CD4-positive, alpha-beta T cell treated with Interleukin-10 for 1 hour (primary cell): ENCODE results near the gene SLC9C2.
"Not testable (repeated sequence)": the region's sequence is repeated elsewhere in the genome, so short reads cannot be mapped to it uniquely, and the experiment has no call there.

ENCODE experiments used
- DNase-seq: peaks from one replicate; pipeline ENCODE4 v3.0.0-alpha.2; 2020

SLC9C2 gene

GRCh38 chr1:173484276-173484675, 118.6 kb downstream of the SLC9C2 start:
- DNase-seq: no peak

- no peak for DNase-seq
These were observed 120.2 kb downstream of the SLC9C2 start for GRCh38 chr1:173482683-173483082.

DNA sequence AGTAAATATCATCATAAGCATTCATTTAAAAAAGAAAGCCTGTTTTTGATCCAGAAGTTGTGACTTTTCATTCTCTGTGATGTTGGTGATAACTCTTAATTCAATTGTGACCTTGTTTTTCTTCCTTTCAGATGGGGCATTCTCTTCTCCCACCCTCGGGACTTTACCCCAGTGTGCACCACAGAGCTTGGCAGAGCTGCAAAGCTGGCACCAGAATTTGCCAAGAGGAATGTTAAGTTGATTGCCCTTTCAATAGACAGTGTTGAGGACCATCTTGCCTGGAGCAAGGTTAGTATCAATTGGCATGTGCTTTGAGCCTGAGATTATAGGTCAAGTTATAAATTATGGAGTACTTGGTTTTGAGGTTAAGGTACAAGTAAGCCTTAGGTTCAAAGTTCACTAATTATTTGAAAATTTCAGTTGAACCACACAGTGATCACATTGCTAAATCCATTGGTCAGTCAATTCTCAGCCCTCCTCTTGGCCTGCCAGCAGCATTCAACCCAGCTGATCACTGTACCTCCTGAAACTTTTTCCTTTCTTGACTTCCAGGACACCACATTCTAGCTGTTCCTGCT, 121.6 kb downstream of the SLC9C2 start:
- DNase-seq: no peak

DNA sequence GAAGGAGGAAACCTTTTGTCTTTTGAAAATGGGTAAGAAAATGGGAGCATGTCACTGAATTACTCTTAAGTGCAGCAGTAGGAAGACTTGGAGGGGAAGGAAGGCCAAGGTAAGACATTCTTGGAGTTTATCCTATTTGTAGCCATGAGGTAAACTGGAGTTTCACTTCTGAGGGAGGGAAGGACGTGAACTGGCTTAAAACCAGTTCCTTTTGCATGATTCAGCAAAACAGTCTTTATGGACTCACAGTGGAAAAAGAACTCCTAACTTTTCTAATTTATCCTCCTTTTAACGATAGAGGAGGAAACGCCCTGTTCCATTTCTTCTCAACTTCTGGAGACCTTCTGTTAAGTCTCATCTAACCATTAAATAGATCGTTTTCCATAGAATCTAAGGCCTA, 123.2 kb downstream of the SLC9C2 start:
- no peak for DNase-seq

GRCh38 chr1:173478094-173478674, 124.7 kb downstream of the SLC9C2 start:
- DNase-seq: no peak

GRCh38 chr1:173477286-173478093, 125.4 kb downstream of the SLC9C2 start, which contains the start of gene PRDX6:
Gene PRDX6, plus strand, starts transcription at chr1:173477335. Its CDS starts 63 bp downstream, at chr1:173477398.
- DNase-seq: no peak

DNA sequence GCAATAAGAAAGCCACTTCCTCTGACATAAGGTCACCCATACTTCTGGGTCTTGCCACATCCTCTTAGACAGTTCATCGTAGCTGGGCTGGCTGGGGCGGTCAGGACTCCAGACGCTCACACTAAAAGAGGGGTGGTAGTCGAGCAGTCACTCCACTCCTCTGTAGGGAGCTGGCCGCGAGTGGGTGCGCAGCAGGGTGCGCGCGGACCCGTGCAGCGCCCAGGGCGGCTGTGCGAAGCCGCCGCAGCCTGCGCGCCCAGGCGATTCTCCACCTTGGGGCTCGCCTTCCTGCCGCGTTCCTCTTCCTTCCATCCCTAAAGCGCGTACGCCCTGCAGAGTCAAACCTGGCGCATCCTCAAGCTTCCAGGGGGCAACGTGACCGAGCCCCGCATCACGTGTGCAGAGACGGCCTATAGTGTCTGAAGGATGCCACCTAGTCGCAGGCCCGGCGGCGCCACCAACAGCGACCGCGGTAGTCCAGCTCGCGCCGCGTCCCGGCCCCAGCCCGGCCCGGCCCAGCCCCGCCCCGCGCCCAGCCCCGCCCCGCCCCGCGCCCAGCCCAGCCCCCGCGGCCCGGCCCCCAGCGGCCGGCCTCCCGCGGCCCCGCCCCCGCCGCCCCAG, 126.1 kb downstream of the SLC9C2 start:
- peak; percentile 88 for DNase-seq

GRCh38 chr1:173476197-173476664, 126.6 kb downstream of the SLC9C2 start:
- no peak for DNase-seq

DNA sequence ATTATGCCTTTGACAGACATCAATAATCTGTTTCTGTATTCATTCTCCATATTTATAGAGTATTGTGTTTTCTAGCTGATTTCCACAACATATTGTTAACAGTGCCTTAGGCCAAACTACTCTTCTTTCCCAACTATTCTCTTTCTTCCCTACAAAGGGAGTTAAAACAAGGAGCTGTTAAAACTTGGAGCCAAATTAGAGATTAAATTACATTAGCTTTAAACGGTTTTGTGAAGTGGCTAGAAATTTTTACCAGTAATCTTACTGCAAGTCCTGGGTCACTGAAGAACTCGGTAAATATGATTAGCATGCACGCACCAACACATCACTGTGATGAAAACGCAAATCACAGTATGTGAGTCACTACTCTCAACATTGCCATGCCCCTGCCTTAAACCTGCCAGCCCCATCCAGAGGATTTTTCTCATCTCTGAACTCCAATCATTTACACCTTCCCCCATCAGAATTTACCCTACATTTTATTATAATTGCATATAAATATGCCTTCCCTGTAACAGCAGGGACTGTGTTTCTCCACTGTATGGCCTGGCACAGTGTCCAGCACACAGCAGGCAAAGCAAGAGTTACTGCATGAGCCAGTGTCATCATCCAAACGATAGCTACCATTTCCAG, 127.2 kb downstream of the SLC9C2 start:
- no peak for DNase-seq

DNA sequence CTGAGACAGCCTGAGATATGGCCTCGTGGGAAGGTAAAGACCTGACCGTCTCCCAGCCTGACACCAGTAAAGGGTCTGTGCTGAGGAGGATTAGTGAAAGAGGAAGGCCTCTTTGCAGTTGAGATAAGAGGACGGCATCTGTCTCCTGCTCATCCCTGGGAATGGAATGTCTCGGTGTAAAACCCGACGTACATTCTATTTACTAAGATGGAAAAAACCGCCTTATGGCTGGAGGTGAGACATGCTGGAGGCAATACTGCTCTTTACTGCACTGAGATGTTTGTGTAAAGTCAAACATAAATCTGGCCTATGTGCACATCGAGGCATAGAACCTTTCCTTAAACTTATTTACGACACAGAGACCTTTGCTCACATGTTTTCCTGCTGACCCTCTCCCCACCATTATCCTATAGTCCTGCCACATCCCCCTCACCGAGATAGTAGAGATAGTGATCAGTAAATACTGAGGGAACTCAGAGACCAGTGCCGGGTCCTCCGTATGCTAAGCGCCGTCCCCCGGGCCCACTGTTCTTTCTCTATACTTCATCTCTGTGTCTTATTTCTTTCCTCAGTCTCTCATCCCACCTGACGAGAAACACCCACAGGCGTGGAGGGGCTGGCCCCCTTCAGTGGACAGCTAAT, 128.0 kb downstream of the SLC9C2 start:
- not testable (repeated sequence) for DNase-seq

GRCh38 chr1:173474097-173474779, 128.6 kb downstream of the SLC9C2 start:
- DNase-seq: no peak

DNA sequence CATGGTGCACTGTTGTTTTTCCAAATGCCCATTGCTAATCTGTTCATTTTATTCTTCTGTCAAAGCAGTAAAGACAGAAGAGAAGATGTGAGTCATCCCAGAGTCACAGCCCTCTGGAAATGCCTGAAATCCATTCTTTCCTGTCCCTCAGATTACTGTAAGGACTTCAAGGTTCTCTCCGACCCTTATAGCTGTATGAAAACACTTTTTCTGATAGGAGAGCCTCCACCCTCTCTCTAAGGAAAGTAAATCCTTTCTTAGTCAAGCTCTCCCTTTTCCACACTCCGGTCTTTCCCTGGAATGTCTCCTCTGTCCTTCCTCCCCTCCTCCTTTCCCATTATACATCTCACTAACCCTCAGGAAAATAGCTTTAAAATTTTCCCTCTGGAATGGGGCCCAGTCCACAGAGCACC, 129.3 kb downstream of the SLC9C2 start:
- DNase-seq: no peak

DNA sequence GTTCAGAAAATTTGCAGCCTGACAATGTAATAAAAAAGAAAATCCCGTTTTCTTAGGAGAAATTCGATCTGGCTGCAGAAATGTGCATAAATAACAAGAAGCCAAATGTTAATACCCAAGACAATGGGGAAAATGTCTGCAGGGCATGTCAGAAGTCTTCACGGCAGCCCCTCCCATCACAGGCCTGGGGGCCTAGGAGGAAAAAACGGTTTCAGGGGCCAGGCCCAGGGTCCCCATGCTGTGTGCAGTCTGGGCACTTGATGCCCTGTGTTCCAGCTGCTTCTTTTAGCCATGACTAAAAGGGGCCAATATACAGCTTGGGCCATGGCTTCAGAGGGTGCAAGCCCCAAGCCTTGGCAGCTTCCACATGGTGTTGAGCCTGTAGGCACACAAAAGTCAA, 132.3 kb downstream of the SLC9C2 start:
- DNase-seq: no peak

DNA sequence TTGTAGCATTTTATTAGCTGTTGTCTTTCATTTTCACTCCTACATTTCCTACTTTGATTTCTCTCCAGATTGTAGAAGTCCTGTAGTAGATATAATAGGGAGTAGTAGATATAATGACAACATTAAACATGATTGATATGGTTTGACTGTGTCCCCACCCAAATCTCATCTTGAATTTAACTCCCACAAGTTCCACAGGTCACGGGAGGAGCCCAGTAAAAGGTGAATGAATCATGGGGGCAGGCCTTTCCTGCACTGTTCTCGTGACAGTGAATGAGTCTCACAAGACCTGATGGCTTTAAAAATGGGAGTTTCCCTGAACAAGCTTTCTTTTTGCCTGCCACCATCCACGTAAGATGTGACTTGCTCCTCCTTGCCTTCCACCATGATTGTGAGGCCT, 133.2 kb downstream of the SLC9C2 start:
- no peak for DNase-seq

DNA sequence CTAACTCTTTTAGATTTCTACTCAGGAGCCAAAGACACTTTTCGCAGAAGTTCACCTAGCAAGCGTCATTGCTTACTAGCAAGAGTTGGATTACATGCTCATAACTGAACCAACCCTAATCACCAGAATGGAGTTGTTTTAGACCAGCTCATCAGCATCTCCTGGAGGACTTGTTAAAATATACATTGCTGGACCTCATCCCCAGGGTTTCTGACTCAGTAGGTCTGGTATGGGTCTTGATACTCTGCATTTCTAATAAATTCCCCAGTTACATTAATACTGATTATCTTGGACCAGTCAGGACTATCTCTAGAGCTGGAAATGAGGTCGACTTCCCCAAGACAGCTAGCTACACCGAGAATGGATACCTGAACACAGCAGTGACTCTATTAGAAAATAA, 135.4 kb downstream of the SLC9C2 start:
- no peak for DNase-seq

DNA sequence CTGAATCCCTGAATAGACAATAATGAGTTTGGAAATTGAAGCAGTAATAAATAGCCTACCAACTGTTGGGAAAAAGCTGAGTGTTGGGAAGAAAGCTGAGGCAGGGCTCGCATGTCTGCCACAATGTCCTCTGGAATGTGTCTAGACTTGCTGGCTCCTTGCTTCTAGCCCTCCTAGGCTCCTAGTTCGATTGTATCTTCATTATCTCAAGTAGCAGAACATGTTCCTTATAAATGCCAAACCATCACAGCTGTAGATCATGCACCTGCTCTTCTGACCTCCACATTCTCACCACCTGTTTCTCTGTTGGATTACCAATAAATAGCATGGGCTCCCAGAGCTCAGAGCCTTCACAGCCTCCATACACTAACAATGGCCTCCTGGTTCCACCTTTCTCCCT, 138.7 kb downstream of the SLC9C2 start:
- DNase-seq: not testable (repeated sequence)

DNA sequence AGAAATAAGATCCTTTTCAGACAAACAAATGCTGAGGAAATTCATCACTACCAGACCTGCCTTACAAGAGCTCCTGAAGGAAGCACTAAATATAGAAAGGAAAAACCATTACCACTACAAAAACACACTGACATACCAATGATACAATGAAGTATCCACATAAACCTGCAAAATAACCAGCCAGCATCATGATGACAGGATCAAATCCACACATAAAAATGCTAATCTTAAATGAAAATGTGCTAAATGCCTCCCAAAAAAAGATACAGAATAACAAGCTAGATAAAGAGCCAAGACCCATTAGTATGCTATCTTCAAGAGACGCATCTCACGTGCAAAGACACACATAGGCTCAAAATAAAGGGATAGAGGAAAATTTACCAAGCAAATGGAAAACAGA, 140.2 kb downstream of the SLC9C2 start:
- DNase-seq: not testable (repeated sequence)

- DNase-seq: no peak
These were observed 143.0 kb downstream of the SLC9C2 start for GRCh38 chr1:173459885-173460284.

DNA sequence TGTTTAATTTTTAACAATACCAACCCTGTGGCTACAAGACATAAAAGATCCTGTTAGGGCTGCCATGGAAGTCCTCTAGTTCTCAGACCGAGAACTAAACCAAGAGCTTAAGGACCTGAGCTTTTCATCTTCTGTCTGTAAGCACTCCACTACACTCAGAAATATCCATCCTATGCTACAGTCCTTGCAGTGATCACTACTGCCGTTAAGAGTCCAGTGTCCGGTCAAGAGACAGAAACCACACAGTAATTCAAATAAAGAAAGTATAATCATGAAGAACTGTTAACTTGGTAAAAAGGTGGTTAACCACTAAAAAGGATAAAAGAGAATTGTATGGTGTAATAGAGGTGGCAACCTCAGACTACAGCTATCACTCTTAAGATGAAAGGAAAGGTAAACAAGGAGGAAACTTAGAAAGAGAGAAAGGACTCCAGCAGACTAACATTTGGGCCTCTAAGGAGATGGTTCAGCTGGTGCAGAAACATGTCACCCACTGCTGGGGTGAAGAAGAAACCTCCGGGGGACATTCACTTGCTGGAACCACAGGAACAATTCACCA, 147.8 kb downstream of the SLC9C2 start:
- no peak for DNase-seq

- no peak for DNase-seq
These were observed 148.9 kb downstream of the SLC9C2 start for GRCh38 chr1:173453982-173454381.

DNA sequence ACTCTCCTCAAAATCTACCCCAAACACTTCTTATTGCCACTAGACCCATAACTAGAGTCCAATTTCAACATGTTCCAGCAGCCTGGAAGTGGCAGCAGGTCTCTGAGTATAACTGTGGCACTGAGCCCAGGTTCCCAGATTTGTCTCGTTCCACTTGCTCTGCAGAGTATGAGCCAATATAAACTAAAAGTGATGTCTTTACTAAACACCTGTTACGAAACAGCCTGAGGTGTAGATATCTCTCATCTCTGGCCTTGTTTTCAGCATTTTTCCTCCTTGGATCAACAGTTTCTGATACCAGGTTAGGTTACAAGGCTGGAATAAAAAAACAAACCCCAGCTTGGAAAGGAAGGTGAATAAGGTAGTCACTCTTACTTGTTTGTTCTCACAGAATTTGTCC, 150.9 kb downstream of the SLC9C2 start:
- DNase-seq: no peak
